Activated naive CD4-positive, alpha-beta T cell treated with anti-CD3 and anti-CD28 coated beads, Interleukin-2, amount 50 U/mL, for 72 hours (primary cell): ENCODE results near the gene ARHGAP32. TPM values are rescaled to one million over a fixed set of nuclear protein-coding genes. Genes with fewer than 3 reads are reported as not detected.
"Not testable (repeated sequence)": the region's sequence is repeated elsewhere in the genome, so short reads cannot be mapped to it uniquely, and the experiment has no call there.

ENCODE experiments used
- ATAC-seq, 2 donors: fragments of 150-1000 bp; cut with Tn5 transposase; 2 replicates each; pipeline ENCODE4 v1.10.0; 2021; ENCODE audit warnings: mild to moderate bottlenecking in 2 of 2, moderate library complexity in 2 of 2
- DNase-seq, 2 donors: peaks; one replicate each; pipeline ENCODE4 v3.0.0; 2021 to 2022; ENCODE audit warnings: low spot score in 2 of 2
- H3K27ac Mint-ChIP-seq, 2 donors: one replicate each; pipeline ENCODE4 v1.8.0; 2022; ENCODE audit warnings: mild to moderate bottlenecking in 2 of 2, mixed read lengths in 2 of 2
- H3K36me3 Mint-ChIP-seq, 2 donors: one replicate each; pipeline ENCODE4 v1.8.0; 2022; ENCODE audit warnings: mixed read lengths in 2 of 2
- H3K9me3 Mint-ChIP-seq, 2 donors: one replicate each; pipeline ENCODE4 v1.8.0; 2022; ENCODE audit warnings: mixed read lengths in 2 of 2
- total RNA-seq, 2 donors: library from RNA; stranded (reverse); gene quantifications; one replicate each; pipeline ENCODE4 v1.2.3, GENCODE V29; 2022

Gene ARHGAP32
- total RNA-seq, 2 donors from 2014 or later: 9.7 to 13.4 TPM

- H3K36me3 Mint-ChIP-seq: no peaks in the 10 kb centered on the region
- DNase-seq (no peak), ATAC-seq (no peak)
- no peak overlapping the region for H3K27ac Mint-ChIP-seq
- H3K9me3 Mint-ChIP-seq: no peaks in the 10 kb centered on the region
Observed at GRCh38 chr11:129210831-129211181, 18.7 kb upstream of the ARHGAP32 start.

DNA sequence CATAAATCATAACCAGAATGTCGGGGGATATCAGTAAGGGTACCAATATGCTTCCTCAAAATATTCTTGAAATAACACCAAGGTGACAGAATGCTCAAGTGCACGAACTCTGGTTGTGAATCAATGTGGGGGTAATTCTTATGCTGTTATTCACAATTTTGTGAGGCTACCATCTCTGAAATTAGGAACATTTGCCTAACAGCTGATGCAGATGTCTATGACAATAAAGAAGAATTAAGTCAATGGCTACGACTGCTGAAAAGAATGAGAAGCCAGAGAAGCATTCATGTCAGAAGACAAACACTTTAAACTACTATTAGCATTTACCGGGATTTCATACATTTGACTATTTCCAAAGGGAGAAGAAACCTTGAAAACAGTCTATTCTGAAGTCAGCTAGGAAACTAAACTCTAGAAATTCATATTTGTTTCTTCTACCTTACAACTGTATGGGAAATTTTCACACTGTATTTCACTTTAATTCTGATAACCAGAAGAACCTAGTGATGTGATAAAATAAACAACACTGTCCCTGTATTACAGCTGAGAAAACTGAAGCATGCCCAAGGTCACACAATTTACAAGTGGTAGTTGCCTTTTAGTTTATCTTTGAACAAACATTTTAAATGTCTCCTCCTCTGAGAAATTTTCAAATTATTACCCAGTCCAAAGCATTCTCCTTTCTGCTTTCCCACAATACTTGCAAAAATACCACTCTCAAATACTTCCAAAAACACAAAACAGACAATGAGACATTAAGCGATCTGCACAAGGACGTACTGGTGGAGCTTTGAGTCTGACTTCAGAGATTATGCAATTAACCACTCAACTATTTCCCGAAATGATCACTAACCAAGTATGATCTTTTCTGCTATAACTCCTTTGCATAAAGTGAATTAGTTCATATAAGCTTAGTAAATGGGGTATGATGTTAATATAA lies 18.0 kb upstream of the ARHGAP32 start:
- H3K36me3 Mint-ChIP-seq: no peaks in the 10 kb centered on the region
- DNase-seq (no peak), ATAC-seq (no peak)
- no peak overlapping the region for H3K27ac Mint-ChIP-seq
- no peaks in the 10 kb centered on the region for H3K9me3 Mint-ChIP-seq

DNA sequence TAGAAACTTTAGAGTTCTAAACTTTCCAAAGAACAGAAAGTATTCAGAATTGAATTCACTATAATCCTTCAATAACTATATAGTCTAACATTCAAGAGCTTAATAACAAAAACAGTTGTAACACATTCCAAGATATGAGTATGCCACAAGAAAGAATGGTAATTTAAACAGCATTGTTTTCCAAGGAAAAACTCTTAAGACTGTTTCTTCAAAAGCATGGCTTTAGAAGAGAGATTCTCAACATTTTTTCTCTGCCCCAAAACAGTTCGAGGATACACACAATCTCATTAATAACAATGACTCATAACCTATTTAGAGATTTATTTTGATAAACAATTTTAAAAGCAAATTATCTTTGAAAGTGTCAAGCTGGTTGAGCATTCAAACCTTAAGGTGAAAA lies 16.7 kb upstream of the ARHGAP32 start:
- no peaks in the 10 kb centered on the region for H3K9me3 Mint-ChIP-seq
- no peak overlapping the region for H3K27ac Mint-ChIP-seq
- DNase-seq: no peak
- no peaks in the 10 kb centered on the region for H3K36me3 Mint-ChIP-seq
- ATAC-seq: no peak

DNA sequence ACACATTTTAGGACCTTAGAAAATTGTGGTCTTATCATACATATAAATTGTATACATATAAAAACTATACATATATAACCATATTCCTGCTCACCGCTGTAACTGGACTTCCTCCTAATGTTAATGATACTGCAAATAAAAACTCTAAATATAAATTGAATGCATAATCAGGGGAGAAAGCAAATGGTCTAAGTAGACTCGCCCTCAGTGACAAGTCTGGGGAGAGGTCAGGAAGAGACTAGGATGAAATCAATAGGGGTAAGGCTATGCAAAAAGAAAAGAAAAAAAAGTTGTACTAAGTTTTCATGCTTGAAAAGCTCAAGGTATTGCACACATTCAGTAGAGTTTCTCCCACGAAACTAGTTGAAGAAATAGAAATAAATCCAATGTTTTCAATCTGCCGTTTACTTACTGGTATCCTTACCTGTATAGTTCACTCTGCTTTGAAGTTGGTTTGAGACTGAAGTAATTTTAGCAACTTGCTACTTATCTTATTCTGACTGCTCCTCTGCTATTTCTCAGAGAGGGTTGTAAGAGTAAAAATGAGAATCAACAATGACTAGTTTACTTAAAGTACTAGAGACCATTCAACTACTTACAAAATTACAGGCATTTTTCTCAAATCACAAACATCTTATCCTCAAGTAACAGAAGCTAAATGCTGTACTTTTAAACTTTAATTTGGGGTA lies 12.2 kb upstream of the ARHGAP32 start:
- DNase-seq (no peak), ATAC-seq (peak in 1 of 2 donors; percentile 70)

DNA sequence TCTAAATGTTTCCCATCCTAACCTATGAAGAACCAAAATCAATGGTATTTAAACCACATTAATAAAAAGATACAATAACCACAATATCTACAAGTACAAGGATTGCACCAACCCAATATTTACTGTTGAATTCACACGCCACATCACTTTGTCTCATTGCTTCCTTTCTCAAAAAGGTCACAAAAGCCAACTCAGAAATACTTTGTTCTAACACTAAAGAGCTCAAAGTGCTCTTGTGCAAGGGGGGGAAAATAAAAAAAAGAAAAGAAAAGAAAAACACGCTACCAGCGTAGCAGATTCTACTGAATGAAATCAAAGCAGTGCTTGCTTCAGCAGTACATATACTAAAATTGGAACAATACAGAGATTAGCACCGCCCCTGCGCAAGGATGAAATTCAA lies 10.5 kb upstream of the ARHGAP32 start:
- DNase-seq (no peak), ATAC-seq (no peak)
- H3K9me3 Mint-ChIP-seq: no peaks in the 10 kb centered on the region
- H3K27ac Mint-ChIP-seq: no peak overlapping the region
- H3K36me3 Mint-ChIP-seq: peaks cover 7 to 22% of the 10 kb centered on the region in 2 donors

More for the DNA sequence above, 12.2 kb upstream of the ARHGAP32 start:
- Mint-ChIP-seq H3K9me3 (no peaks in the 10 kb centered on the region), H3K27ac (no peak overlapping the region), H3K36me3 (peaks cover 6 to 13% of the 10 kb centered on the region in 2 donors)

DNA sequence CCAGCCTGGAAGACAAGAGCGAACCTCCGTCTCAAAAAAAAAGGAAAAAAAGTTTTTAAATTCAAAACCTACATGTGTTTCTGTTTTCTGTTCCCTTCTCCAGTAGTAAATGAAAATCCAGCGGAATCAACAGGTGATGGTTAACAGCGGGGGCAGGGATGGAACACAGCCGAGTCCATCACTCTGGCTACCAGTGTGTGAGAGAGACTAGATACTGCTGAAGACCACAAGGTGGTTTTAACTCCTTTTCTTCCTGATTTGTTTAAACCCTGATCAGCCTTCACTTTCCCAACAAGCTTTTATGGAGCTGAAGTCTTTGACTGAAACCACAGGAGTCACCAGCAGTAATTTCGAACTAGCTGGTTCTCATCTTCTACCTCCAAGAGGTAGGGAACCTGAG lies 3.6 kb upstream of the ARHGAP32 start:
- ATAC-seq (no peak), DNase-seq (no peak)
- H3K9me3 Mint-ChIP-seq: no peaks in the 10 kb centered on the region
- no peak overlapping the region for H3K27ac Mint-ChIP-seq
- H3K36me3 Mint-ChIP-seq: peaks cover 7 to 22% of the 10 kb centered on the region in 2 donors

DNA sequence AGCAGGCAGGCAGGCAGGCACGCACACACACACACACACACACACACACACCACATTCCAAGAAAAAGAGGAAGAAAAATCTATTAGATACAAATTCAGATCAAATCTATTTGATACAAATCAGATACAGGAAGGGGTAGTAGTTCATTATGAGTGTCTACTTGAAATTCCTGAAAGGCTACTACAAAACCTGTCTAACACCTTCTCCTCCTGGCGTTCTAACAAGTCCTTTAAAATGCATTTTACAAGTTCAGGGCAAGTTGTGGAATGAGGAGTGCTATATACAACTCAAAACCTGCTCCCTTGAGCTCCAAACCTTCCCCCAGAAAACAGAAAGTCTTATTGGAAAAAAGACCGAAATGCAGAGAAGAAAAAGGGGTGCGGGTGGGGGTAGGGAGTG lies 476 bp downstream of the ARHGAP32 start:
- H3K36me3 Mint-ChIP-seq: no peaks in the 10 kb centered on the region
- no peak for ATAC-seq
- no peak overlapping the region for H3K27ac Mint-ChIP-seq
- no peak for DNase-seq
- peaks cover 0 to 5% of the 10 kb centered on the region in 2 donors for H3K9me3 Mint-ChIP-seq

DNA sequence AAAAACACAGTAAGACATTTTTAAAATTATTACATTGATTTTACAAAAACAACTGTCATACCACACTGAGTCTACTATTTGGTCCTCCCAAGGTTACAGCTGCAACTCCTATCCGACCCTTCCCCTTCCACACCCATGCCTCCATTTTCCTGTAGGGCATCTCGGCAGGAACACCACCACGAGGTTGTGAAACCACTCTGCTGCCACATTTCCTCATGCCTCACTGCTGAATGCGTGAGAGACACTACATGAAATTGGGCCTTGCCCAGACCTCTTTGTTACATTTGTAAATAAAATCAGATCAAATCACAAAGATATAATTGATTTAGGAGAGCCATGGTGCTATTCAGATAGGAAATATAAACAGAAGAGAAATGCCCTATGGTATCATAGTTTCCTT lies 2.0 kb downstream of the ARHGAP32 start:
- Mint-ChIP-seq H3K9me3 (peaks cover 5 to 6% of the 10 kb centered on the region in 2 donors), H3K27ac (no peak overlapping the region), H3K36me3 (peaks cover 0 to under 1% of the 10 kb centered on the region in 2 donors)
- ATAC-seq (no peak), DNase-seq (no peak)

- H3K9me3 Mint-ChIP-seq: peaks cover 5 to 9% of the 10 kb centered on the region in 2 donors
- H3K27ac Mint-ChIP-seq: no peak overlapping the region
- ATAC-seq (no peak), DNase-seq (no peak)
- H3K36me3 Mint-ChIP-seq: peaks cover 0 to 5% of the 10 kb centered on the region in 2 donors
Observed at GRCh38 chr11:129189646-129190045, 2.5 kb downstream of the ARHGAP32 start.

DNA sequence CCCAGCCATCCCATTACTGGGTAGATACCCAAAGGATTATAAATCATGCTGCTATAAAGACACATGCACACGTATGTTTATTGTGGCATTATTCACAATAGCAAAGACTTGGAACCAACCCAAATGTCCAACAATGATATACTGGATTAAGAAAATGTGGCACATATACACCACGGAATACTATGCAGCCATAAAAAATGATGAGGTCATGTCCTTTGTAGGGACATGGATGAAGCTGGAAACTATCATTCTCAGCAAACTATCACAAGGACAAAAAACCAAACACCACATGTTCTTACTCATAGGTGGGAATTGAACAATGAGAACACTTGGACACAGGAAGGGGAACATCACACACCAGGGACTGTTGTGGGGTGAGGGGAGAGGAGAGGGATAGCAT lies 7.0 kb downstream of the ARHGAP32 start:
- H3K36me3 Mint-ChIP-seq, H3K27ac Mint-ChIP-seq, ATAC-seq, DNase-seq: not testable (repeated sequence)
- H3K9me3 Mint-ChIP-seq: peaks cover 5 to 11% of the 10 kb centered on the region in 2 donors

DNA sequence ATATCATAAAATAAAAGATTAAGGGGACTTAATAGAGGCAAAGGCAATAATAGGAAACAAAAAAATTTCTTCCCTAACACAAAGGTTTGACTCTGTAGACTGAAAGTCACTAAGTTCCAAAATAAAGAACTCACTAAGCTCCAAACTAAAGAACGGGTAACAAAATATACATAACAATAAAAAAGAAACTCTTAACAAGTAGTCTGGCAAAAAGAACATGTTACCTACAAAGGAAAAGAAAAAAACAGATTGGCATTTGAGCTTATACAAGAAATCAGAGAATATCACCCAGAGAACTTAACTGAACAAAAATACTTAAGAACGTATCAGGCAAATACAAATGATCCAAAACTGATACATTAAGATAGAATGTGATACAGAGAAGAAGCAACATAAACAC lies 7.5 kb downstream of the ARHGAP32 start:
- H3K36me3 Mint-ChIP-seq: peaks cover 0 to 7% of the 10 kb centered on the region in 2 donors
- peaks cover 5 to 11% of the 10 kb centered on the region in 2 donors for H3K9me3 Mint-ChIP-seq
- no peak for ATAC-seq
- no peak for DNase-seq
- no peak overlapping the region for H3K27ac Mint-ChIP-seq

GRCh38 chr11:129167315-129167714 lies 24.8 kb downstream of the ARHGAP32 start:
- ATAC-seq (no peak), DNase-seq (no peak)
- H3K27ac Mint-ChIP-seq: no peak overlapping the region
- H3K36me3 Mint-ChIP-seq: peaks cover 11 to 13% of the 10 kb centered on the region in 2 donors
- H3K9me3 Mint-ChIP-seq: peaks cover 17 to 25% of the 10 kb centered on the region in 2 donors

DNA sequence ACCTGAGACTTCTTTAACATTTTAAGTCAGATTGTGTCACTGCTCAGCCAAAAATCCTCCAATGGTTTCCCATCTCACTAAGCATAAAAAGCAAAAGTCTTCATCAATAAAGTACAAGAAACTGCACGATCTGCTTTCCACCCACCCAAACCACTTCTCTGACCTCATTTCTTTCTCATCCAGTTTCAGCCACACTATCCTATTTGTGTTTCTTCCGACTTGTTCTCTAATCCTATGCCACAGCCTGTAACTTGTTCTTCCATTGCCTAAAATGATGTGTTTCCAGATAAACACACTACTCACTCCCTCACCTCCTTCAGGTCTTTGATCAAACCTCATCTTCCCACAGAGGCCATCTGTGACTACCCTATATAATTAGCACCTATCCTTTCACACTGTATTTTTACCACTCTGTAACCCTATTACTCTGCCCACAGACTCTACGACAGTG lies 28.4 kb downstream of the ARHGAP32 start:
- peaks cover 13 to 21% of the 10 kb centered on the region in 2 donors for H3K36me3 Mint-ChIP-seq
- peak; percentile 68 to 92 for ATAC-seq
- no peak for DNase-seq
- peaks cover 17 to 27% of the 10 kb centered on the region in 2 donors for H3K9me3 Mint-ChIP-seq
- H3K27ac Mint-ChIP-seq: no peak overlapping the region

GRCh38 chr11:129157080-129157479 lies 35.0 kb downstream of the ARHGAP32 start:
- peaks cover 21% of the 10 kb centered on the region in 2 donors for H3K9me3 Mint-ChIP-seq
- not testable (repeated sequence) for H3K27ac Mint-ChIP-seq, DNase-seq, ATAC-seq
- H3K36me3 Mint-ChIP-seq: peaks cover 27 to 30% of the 10 kb centered on the region in 2 donors

- Mint-ChIP-seq H3K9me3 (peaks cover 31 to 32% of the 10 kb centered on the region in 2 donors), H3K36me3 (peaks cover 36 to 37% of the 10 kb centered on the region in 2 donors), H3K27ac (no peak overlapping the region)
- no peak for ATAC-seq
- no peak for DNase-seq
Observed at GRCh38 chr11:129155745-129156144, 36.4 kb downstream of the ARHGAP32 start.

GRCh38 chr11:129148487-129148886 lies 43.6 kb downstream of the ARHGAP32 start:
- peaks cover 27 to 30% of the 10 kb centered on the region in 2 donors for H3K9me3 Mint-ChIP-seq
- peaks cover 29 to 33% of the 10 kb centered on the region in 2 donors for H3K36me3 Mint-ChIP-seq
- ATAC-seq (no peak), DNase-seq (no peak)
- no peak overlapping the region for H3K27ac Mint-ChIP-seq

GRCh38 chr11:129146191-129146590 lies 45.9 kb downstream of the ARHGAP32 start:
- DNase-seq (no peak), ATAC-seq (no peak)
- Mint-ChIP-seq H3K36me3 (peaks cover 20 to 24% of the 10 kb centered on the region in 2 donors), H3K9me3 (peaks cover 19 to 21% of the 10 kb centered on the region in 2 donors), H3K27ac (no peak overlapping the region)
